Fibroblast of pulmonary artery (primary cell): ENCODE data around the gene AP3B1.

Source experiments
- DNase-seq: peaks from one replicate; pipeline ENCODE4 v3.0.0-alpha.2; 2010; ENCODE audit warnings: low read depth
- H3K4me3 ChIP-seq: replicated peaks from 2 replicates; pipeline ENCODE4 v1.5.1; 2011; ENCODE audit warnings: low read depth, mild to moderate bottlenecking, control low read depth, low read length, moderate library complexity
- TF ChIP-seq, protein P1 (sequence below): IDR thresholded peaks from 2 replicates; pipeline ENCODE4 v1.5.1; 2011; ENCODE audit warnings: mild to moderate bottlenecking, control low read depth, low read length, inconsistent platforms; ENCODE audit errors: missing control alignments

Gene AP3B1

DNA sequence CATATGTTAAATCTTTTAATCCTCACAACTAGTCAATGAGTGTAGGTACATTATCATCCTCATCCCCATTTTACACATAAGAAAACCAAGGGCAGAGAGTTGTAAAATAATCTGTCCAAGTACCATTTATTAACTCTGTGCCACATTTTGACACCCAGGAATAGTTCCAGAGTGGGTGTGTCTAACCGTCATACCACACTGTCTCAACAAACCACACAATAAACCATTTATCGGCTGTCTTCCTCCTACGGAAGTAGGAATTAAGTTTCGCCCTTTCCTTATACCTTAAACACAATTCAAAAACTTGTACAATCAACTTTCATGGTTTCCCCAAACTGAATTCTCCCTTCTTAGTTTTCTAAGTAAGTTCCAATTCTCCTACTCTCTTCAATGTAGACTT, 11.4 kb downstream of the AP3B1 start:
- no peak for DNase-seq
- H3K4me3 ChIP-seq = no peak overlapping the region
- TF ChIP-seq, protein P1, sequence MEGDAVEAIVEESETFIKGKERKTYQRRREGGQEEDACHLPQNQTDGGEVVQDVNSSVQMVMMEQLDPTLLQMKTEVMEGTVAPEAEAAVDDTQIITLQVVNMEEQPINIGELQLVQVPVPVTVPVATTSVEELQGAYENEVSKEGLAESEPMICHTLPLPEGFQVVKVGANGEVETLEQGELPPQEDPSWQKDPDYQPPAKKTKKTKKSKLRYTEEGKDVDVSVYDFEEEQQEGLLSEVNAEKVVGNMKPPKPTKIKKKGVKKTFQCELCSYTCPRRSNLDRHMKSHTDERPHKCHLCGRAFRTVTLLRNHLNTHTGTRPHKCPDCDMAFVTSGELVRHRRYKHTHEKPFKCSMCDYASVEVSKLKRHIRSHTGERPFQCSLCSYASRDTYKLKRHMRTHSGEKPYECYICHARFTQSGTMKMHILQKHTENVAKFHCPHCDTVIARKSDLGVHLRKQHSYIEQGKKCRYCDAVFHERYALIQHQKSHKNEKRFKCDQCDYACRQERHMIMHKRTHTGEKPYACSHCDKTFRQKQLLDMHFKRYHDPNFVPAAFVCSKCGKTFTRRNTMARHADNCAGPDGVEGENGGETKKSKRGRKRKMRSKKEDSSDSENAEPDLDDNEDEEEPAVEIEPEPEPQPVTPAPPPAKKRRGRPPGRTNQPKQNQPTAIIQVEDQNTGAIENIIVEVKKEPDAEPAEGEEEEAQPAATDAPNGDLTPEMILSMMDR = no peak

DNA sequence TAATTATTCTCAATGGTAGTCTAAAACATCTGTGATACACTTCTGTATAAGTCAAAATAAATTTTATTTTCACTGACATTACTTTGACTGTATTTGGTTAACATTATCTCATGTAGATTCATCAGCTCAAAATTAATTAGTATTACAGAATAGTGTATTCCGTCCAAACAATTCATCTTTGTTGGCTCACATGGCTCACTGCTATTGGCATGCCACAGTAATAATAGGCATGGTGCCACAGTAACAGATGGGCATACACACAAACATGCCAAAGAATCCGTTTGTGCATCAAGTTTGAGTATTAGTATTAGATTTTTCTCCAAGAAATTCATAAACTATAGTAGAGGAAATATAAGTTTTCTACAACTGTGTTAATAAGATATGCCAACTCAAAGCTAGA, 14.2 kb downstream of the AP3B1 start:
- TF ChIP-seq, protein P1 = no peak
- DNase-seq = no peak
- H3K4me3 ChIP-seq = no peak overlapping the region

DNA sequence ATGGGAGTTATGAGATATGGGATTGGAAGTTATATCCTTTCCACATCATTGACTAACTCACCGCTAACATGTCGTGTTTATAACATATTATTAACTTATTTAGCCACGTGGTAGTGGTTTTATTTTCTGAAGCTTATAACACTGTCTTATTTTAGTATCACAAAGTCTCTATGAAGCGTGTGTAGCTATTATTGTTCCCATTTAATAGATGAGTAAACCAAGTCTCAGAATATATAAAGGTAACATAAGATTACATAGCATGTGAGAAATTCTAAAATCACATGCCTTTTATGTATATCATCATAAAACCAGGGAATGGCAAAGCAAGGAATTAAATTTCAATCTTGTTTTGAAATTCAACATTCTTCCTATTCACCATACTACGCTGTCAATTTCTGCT, 15.3 kb downstream of the AP3B1 start:
- DNase-seq = no peak
- no peak overlapping the region for H3K4me3 ChIP-seq
- TF ChIP-seq, protein P1 = no peak

DNA sequence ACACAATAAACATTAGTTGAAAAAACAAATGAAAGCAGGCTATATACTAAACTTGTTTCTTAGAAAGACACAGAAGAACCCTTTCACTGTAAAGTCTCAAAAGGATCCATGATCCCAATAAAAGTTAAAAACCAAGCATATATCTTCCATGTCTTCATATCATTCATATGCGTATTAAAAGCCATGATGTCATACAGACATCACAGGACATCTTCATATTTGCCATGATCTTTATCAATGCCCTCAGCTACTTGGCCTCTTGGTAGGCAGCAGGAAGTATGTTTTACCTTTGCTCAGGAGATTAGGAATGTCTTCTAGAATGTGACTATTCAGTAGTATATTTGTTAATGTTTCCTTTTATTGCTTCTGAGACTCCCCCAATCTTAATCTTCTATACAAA, 16.8 kb downstream of the AP3B1 start:
- TF ChIP-seq, protein P1 = no peak
- no peak for DNase-seq
- no peak overlapping the region for H3K4me3 ChIP-seq

DNA sequence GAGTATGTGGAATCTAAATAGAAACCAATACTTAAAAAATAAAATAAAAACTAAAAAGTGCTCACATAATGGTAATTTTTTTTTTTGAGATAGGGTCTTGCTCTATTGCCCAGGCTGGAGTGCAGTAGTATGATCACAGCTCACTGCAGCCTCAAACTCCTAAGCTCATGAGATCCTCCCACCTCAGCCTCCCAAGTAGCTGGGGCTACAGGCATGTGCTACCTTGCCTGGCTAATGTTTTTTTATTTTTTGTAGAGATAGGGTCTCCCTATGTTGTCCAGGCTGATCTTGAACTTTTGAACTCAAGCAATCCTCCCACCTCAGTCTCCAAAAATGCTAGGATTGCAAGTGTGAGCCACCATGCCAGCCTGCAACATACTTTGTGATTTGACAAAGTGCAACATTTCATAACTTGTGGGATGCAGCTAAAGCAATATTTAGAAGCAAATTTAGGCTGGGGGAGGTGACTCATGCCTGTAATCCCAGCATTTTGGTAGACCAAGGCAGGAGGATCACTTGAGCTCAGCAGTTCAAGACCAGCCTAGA, 18.4 kb downstream of the AP3B1 start:
- DNase-seq = no peak
- TF ChIP-seq, protein P1 = no peak
- no peak overlapping the region for H3K4me3 ChIP-seq

DNA sequence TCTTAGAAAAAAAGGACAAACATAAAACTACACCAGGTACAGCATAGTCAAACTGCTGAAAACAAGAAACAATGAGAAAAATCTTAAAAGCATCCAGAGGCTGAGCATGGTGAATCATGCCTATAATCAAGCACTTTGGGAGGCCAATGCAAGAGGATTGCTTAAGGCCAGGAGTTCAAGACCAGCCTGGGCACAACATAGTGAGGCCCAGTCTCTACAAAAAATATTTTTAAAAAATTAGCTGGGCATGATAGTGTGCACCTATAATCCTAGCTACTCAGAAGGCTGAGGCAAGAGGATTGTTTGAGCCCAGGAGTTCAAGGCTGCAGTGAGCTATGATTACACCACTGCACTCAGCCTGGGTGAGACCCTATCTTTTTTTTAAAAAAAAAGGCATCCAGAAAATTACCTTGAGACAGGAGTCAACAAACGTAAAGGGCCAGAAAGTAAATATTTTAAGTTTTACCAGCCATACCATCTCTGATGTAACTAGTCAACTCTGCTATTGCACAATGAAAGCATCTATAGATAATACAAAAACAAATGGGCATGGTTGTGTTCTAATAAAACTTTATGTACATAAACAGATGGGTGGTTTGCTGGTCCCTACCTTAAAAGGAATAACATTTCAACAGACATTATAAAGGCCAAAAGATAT, 19.8 kb downstream of the AP3B1 start:
- TF ChIP-seq, protein P1 = no peak
- DNase-seq = no peak
- no peak overlapping the region for H3K4me3 ChIP-seq

DNA sequence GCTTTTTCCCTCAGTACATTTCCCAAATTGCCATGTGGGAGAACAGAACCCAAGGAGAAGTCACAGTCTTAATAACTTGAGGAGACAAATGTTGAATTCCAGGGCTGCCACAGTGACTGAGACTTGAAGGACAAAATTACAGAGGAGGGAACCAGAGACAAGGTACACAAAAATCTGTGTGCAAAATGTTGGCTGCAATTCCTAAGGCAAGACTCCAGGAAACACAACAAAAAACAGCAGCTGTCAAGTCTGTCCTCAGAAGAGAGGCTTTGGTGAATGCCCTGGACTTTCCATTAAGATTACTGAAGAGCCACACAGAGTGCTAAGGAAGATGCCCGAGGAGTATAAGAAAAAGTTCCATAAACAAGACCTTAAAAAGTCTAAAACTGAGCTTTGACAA, 21.1 kb downstream of the AP3B1 start:
- no peak for DNase-seq
- TF ChIP-seq, protein P1 = no peak
- no peak overlapping the region for H3K4me3 ChIP-seq
